Smooth muscle cell (in vitro differentiated cells): ENCODE measurements around the gene ADAMTS12. TPM values are rescaled to one million over a fixed set of nuclear protein-coding genes. Genes with fewer than 3 reads are reported as not detected.

ENCODE experiments used
- DNase-seq: peaks from one replicate; lab custom pipeline; 2025; ENCODE audit not compliant: unreplicated experiment; lab: John Stamatoyannopoulos, UW
- H2AFZ ChIP-seq: fragments of 200-600 bp; sonication (generic); 2 replicates; pipeline ENCODE4 v1.6.0; 2016; ENCODE audit warnings: antibody characterized with exemption, low read depth, mild to moderate bottlenecking
- H3F3A ChIP-seq: fragments of 200-600 bp; sonication (generic); 2 replicates; pipeline ENCODE4 v1.6.0; 2017; ENCODE audit warnings: antibody characterized with exemption, low read depth
- H3K27ac ChIP-seq: fragments of 200-600 bp; sonication (generic); 2 replicates; pipeline ENCODE4 v1.5.1; 2016; ENCODE audit warnings: low read depth, mild to moderate bottlenecking
- H3K27me3 ChIP-seq: fragments of 200-600 bp; sonication (generic); 2 replicates; pipeline ENCODE4 v1.6.1; 2016; ENCODE audit warnings: low read depth, mild to moderate bottlenecking
- H3K36me3 ChIP-seq: fragments of 200-600 bp; sonication (generic); 2 replicates; pipeline ENCODE4 v1.5.1; 2016; ENCODE audit warnings: low read depth
- H3K4me1 ChIP-seq: fragments of 200-600 bp; sonication (generic); 2 replicates; pipeline ENCODE4 v1.5.1; 2016; ENCODE audit warnings: low read depth
- H3K4me2 ChIP-seq: fragments of 200-600 bp; sonication (generic); 2 replicates; pipeline ENCODE4 v1.6.0; 2016; ENCODE audit warnings: mild to moderate bottlenecking
- H3K4me3 ChIP-seq: fragments of 200-600 bp; sonication (generic); 2 replicates; pipeline ENCODE4 v1.5.1; 2016; ENCODE audit warnings: mild to moderate bottlenecking
- H3K79me2 ChIP-seq: fragments of 200-600 bp; sonication (generic); 2 replicates; pipeline ENCODE4 v1.6.0; 2016; ENCODE audit warnings: low read depth, mild to moderate bottlenecking
- H3K9ac ChIP-seq: fragments of 200-600 bp; sonication (generic); 2 replicates; pipeline ENCODE4 v1.6.0; 2016; ENCODE audit warnings: low read depth
- H3K9me3 ChIP-seq: fragments of 200-600 bp; sonication (generic); replicated peaks from 2 replicates; pipeline ENCODE4 v1.5.1; 2016; ENCODE audit warnings: low read depth
- H4K20me1 ChIP-seq: fragments of 200-600 bp; sonication (generic); 2 replicates; pipeline ENCODE4 v1.6.0; 2016; ENCODE audit warnings: low read depth
- WGBS: methylation state at CpG from one replicate; pipeline ENCODE4 v1.1.7; 2016; ENCODE audit warnings: low lambda C conversion rate; 5-methylcytosine and 5-hydroxymethylcytosine counted together
- polyA plus RNA-seq: library from polyadenylated mRNA; unstranded; fragments of >200 nt; fragmentation: Nextera tagmentation; extraction: Ambion mirVana; gene quantifications from 2 replicates; pipeline ENCODE4 v1.2.1, GENCODE V29; 2016
- total RNA-seq: library from RNA; depleted of rRNA; stranded (reverse); fragments of >200 nt; gene quantifications from 2 replicates; pipeline ENCODE4 v1.2.3, GENCODE V29; 2014
- TF ChIP-seq, protein P1 (sequence below): fragments of 200-600 bp; sonication (generic); IDR thresholded peaks from 2 replicates; pipeline ENCODE4 v1.5.1; 2017; ENCODE audit warnings: borderline replicate concordance, mild to moderate bottlenecking, antibody characterized with exemption; ENCODE audit not compliant: insufficient read depth, poor library complexity, severe bottlenecking

ADAMTS12 gene
- total and polyA plus RNA-seq, 2 experiments from 2014 or later = 34.3 to 84.9 TPM

DNA sequence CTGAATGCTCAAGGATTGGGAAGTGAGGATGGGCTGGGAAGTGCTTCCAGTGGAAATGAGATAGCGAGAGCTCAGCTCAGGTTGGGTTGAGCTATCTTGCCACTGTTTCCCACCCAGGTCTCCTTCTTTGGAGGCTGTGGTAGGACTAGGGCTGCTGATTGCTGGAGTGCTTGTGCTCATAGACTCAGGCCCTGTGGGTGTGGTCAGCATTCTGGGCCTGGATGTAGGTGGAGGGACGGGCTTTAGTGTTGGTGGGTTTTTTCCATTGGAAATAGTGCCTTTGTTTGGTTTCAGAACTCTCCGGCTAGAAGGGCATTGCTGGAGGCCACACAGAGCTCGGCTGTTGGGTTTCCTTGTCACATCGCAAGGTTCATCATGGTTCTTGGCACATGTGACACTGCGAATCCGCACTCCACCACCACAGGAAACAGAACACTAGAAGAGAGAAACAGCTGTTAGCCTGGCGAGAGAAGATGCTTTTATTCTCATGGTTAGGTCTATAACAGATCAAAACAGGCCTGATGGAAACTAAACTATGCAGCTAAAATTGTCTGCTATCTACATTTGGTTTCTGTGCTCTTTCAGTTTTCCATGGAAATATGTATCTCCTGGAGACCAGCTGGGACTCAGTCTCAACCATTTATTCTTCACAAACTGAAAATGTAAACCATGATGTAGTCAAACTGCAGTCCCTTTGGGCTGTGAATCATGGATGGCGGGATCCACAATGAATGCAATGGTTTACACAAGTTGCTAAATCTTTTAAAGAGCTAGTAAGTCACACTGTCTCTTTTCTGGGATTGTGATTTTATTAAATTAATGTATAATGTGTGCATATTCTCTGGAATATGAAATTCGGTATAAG lies 314.8 kb downstream of the ADAMTS12 start:
- H3K27me3 ChIP-seq = no peaks in the 10 kb centered on the region
- no peak for DNase-seq
- peaks cover 5% of the 10 kb centered on the region for H3K36me3 ChIP-seq
- no peaks in the 10 kb centered on the region for H3F3A ChIP-seq
- 91% methylated on average over 10 of the region's 10 CpGs for WGBS
- no peak overlapping the region for H3K9ac ChIP-seq
- H3K27ac ChIP-seq = no peak overlapping the region
- H3K4me2 ChIP-seq = no peak overlapping the region
- H2AFZ ChIP-seq = no peak overlapping the region
- no peaks in the 10 kb centered on the region for H4K20me1 ChIP-seq
- TF ChIP-seq, protein P1, sequence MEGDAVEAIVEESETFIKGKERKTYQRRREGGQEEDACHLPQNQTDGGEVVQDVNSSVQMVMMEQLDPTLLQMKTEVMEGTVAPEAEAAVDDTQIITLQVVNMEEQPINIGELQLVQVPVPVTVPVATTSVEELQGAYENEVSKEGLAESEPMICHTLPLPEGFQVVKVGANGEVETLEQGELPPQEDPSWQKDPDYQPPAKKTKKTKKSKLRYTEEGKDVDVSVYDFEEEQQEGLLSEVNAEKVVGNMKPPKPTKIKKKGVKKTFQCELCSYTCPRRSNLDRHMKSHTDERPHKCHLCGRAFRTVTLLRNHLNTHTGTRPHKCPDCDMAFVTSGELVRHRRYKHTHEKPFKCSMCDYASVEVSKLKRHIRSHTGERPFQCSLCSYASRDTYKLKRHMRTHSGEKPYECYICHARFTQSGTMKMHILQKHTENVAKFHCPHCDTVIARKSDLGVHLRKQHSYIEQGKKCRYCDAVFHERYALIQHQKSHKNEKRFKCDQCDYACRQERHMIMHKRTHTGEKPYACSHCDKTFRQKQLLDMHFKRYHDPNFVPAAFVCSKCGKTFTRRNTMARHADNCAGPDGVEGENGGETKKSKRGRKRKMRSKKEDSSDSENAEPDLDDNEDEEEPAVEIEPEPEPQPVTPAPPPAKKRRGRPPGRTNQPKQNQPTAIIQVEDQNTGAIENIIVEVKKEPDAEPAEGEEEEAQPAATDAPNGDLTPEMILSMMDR = no peak
- no peak overlapping the region for H3K4me3 ChIP-seq
- no peaks in the 10 kb centered on the region for H3K9me3 ChIP-seq
- no peaks in the 10 kb centered on the region for H3K4me1 ChIP-seq
- H3K79me2 ChIP-seq = no peaks in the 10 kb centered on the region

DNA sequence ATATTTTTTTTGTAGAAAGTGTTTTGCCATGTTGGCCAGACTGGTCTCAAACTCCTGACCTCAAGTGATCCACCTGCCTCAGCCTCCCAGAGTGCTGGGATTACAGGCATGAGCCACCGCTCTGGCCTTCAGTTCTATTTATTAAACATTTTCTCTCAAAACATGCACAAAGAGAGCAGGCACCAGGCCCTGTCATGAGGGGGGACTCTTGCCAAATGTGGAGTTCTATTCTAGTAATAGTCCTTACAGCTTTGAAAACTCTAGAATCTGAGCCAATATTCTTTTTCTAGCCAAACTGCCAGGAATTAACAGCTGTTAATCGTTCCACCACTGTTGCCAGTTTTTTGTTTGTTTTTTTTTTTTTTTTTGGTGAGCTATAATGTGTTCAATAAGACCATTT lies 326.5 kb downstream of the ADAMTS12 start:
- WGBS = 94% methylated on average over 2 of the region's 2 CpGs
- no peaks in the 10 kb centered on the region for H3K27me3 ChIP-seq
- TF ChIP-seq, protein P1 = no peak
- no peaks in the 10 kb centered on the region for H3F3A ChIP-seq
- no peaks in the 10 kb centered on the region for H3K36me3 ChIP-seq
- no peak overlapping the region for H3K4me3 ChIP-seq
- no peak overlapping the region for H3K27ac ChIP-seq
- H3K79me2 ChIP-seq = no peaks in the 10 kb centered on the region
- no peak overlapping the region for H3K9ac ChIP-seq
- H4K20me1 ChIP-seq = peaks cover 63% of the 10 kb centered on the region
- peaks cover 14% of the 10 kb centered on the region for H3K4me1 ChIP-seq
- no peak overlapping the region for H2AFZ ChIP-seq
- H3K9me3 ChIP-seq = no peaks in the 10 kb centered on the region
- no peak overlapping the region for H3K4me2 ChIP-seq
- no peak for DNase-seq

DNA sequence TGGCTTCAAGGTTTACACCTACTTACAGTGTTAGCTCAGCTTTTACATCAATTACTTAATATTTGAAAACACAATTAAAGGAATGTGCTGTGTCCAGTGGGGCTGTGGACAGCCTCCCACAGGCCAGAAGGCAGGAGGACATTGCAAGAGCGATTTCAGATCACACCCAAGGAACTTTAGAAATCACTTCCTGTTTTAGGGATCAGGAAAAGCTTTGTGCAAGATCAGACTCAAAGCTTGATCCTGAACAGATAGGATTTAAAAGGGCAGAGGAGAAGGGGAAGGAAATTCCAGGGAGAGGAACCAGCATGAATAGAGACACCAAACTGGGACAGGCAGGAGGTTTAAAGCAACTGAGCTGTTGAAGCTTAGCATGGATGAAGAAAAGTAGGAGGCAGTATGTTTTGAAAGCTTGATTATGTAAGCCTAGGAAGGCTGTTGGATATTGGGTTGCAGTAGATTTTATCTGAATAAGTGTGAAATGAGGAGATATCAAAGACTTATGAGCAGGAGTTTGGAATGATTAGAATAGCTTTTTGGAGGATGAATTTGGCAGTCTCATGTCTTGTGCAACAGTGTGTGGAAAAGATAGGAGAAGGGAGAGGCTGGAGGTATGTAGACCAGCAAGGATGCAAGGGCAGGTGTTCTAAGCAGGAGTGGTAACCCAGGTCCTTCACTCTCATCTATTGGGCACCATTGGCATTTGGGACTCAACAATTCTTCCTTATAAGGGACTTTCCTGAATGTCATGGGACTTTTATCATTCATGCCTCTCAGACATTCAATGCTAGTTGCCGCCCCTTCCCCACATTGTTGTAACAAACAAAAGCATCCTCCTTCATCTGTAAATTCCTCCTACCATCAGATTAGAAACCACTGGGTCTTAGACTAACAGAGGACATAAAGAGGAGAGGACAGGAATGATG lies 327.5 kb downstream of the ADAMTS12 start:
- H3K27me3 ChIP-seq = no peaks in the 10 kb centered on the region
- peaks cover 71% of the 10 kb centered on the region for H4K20me1 ChIP-seq
- no peaks in the 10 kb centered on the region for H3K9me3 ChIP-seq
- H3K9ac ChIP-seq = no peak overlapping the region
- peaks cover 14% of the 10 kb centered on the region for H3K4me1 ChIP-seq
- TF ChIP-seq, protein P1 = no peak
- H3F3A ChIP-seq = no peaks in the 10 kb centered on the region
- H2AFZ ChIP-seq = no peak overlapping the region
- H3K4me3 ChIP-seq = no peak overlapping the region
- peak overlapping the region; percentile 15 for H3K27ac ChIP-seq
- 79% methylated on average over 2 of the region's 2 CpGs for WGBS
- DNase-seq = no peak
- no peaks in the 10 kb centered on the region for H3K79me2 ChIP-seq
- no peak overlapping the region for H3K4me2 ChIP-seq
- peaks cover 4% of the 10 kb centered on the region for H3K36me3 ChIP-seq
